DOHH2 (cell line): ENCODE results near the gene MEIS3.
A peak's percentile ranks its signal among the peaks of the same experiment; 100 is the strongest.

Experiments used
- H3F3A ChIP-seq: fragments of 200-600 bp; sonication (generic), shearing (Covaris generic); 2 replicates; pipeline ENCODE4 v1.6.0; 2016; ENCODE audit warnings: antibody characterized with exemption, mild to moderate bottlenecking; ENCODE audit not compliant: control insufficient read depth, insufficient read depth
- H3K27ac ChIP-seq: fragments of 200-600 bp; sonication (generic); 2 replicates; pipeline ENCODE4 v1.5.1; 2014; ENCODE audit warnings: low read depth, mild to moderate bottlenecking, low read length, moderate library complexity
- H3K27me3 ChIP-seq: fragments of 200-600 bp; sonication (generic); 2 replicates; pipeline ENCODE4 v1.6.1; 2014; ENCODE audit warnings: mild to moderate bottlenecking, low read length, mixed read lengths; ENCODE audit not compliant: control insufficient read depth
- H3K36me3 ChIP-seq: fragments of 200-600 bp; sonication (generic); 2 replicates; pipeline ENCODE4 v1.6.1; 2014; ENCODE audit warnings: mild to moderate bottlenecking, low read length, moderate library complexity, mixed read lengths; ENCODE audit not compliant: control insufficient read depth
- H3K4me1 ChIP-seq: fragments of 200-600 bp; sonication (generic); 2 replicates; pipeline ENCODE4 v1.6.1; 2014; ENCODE audit warnings: mild to moderate bottlenecking, low read length, mixed read lengths; ENCODE audit not compliant: control insufficient read depth
- H3K4me2 ChIP-seq: fragments of 200-600 bp; sonication (generic); 2 replicates; pipeline ENCODE4 v1.6.0; 2014; ENCODE audit warnings: mild to moderate bottlenecking, low read length, moderate library complexity
- H3K4me3 ChIP-seq: fragments of 200-600 bp; sonication (generic); 2 replicates; pipeline ENCODE4 v1.5.1; 2014; ENCODE audit warnings: mild to moderate bottlenecking, low read length, mixed read lengths
- H3K79me2 ChIP-seq: fragments of 200-600 bp; sonication (generic); 2 replicates; pipeline ENCODE4 v1.6.1; 2014; ENCODE audit warnings: mild to moderate bottlenecking, low read length, mixed read lengths; ENCODE audit not compliant: control insufficient read depth
- H3K9me2 ChIP-seq: fragments of 200-600 bp; sonication (generic); replicated peaks from 2 replicates; pipeline ENCODE4 v1.6.1; 2014; ENCODE audit warnings: mild to moderate bottlenecking, low read length, mixed read lengths; ENCODE audit not compliant: control insufficient read depth
- H3K9me3 ChIP-seq: fragments of 200-600 bp; sonication (generic); 2 replicates; pipeline ENCODE4 v1.6.1; 2014; ENCODE audit warnings: antibody characterized with exemption, low read length, mixed read lengths; ENCODE audit not compliant: control insufficient read depth, insufficient read depth
- H4K20me1 ChIP-seq: fragments of 200-600 bp; sonication (generic); 2 replicates; pipeline ENCODE4 v1.6.0; 2014; ENCODE audit warnings: low read depth, mild to moderate bottlenecking, antibody characterized with exemption, low read length, moderate library complexity; ENCODE audit not compliant: control insufficient read depth, insufficient read depth
- EZH2phosphoT487 ChIP-seq: fragments of 200-600 bp; sonication (generic); IDR thresholded peaks from 2 replicates; pipeline ENCODE4 v1.6.1; 2017; ENCODE audit warnings: borderline replicate concordance, mild to moderate bottlenecking, antibody characterized with exemption, low read length, moderate library complexity, mixed read lengths
- TF ChIP-seq, protein P1 (sequence below): fragments of 200-600 bp; sonication (generic); IDR thresholded peaks from one replicate; pipeline ENCODE4 v1.5.1; 2014; ENCODE audit warnings: antibody characterized with exemption, mild to moderate bottlenecking, low read depth, low read length; ENCODE audit not compliant: poor library complexity, severe bottlenecking

Gene MEIS3

GRCh38 chr19:47402504-47402903 lies 16.8 kb downstream of the MEIS3 start:
- H3F3A ChIP-seq = no peaks in the 10 kb centered on the region
- H3K79me2 ChIP-seq = no peaks in the 10 kb centered on the region
- H3K36me3 ChIP-seq = peaks cover 2% of the 10 kb centered on the region; the same call in 1 of the 2 replicates
- no peak overlapping the region for H3K4me3 ChIP-seq
- TF ChIP-seq EZH2phosphoT487 = no peak
- TF ChIP-seq, protein P1, sequence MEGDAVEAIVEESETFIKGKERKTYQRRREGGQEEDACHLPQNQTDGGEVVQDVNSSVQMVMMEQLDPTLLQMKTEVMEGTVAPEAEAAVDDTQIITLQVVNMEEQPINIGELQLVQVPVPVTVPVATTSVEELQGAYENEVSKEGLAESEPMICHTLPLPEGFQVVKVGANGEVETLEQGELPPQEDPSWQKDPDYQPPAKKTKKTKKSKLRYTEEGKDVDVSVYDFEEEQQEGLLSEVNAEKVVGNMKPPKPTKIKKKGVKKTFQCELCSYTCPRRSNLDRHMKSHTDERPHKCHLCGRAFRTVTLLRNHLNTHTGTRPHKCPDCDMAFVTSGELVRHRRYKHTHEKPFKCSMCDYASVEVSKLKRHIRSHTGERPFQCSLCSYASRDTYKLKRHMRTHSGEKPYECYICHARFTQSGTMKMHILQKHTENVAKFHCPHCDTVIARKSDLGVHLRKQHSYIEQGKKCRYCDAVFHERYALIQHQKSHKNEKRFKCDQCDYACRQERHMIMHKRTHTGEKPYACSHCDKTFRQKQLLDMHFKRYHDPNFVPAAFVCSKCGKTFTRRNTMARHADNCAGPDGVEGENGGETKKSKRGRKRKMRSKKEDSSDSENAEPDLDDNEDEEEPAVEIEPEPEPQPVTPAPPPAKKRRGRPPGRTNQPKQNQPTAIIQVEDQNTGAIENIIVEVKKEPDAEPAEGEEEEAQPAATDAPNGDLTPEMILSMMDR = no peak
- H4K20me1 ChIP-seq = no peaks in the 10 kb centered on the region
- no peaks in the 10 kb centered on the region for H3K9me2 ChIP-seq
- H3K9me3 ChIP-seq = no peaks in the 10 kb centered on the region
- H3K4me2 ChIP-seq = no peak overlapping the region
- no peaks in the 10 kb centered on the region for H3K4me1 ChIP-seq
- no peak overlapping the region for H3K27ac ChIP-seq
- H3K27me3 ChIP-seq = no peaks in the 10 kb centered on the region

GRCh38 chr19:47398707-47399597 lies 20.4 kb downstream of the MEIS3 start:
- H3K4me2 ChIP-seq = no peak overlapping the region
- H3K27ac ChIP-seq = no peak overlapping the region
- H4K20me1 ChIP-seq = no peaks in the 10 kb centered on the region
- H3K9me2 ChIP-seq = no peaks in the 10 kb centered on the region
- H3K9me3 ChIP-seq = no peaks in the 10 kb centered on the region
- no peak overlapping the region for H3K4me3 ChIP-seq
- peaks cover 3% of the 10 kb centered on the region; the same call in 1 of the 2 replicates for H3K4me1 ChIP-seq
- H3K79me2 ChIP-seq = no peaks in the 10 kb centered on the region
- no peaks in the 10 kb centered on the region for H3K27me3 ChIP-seq
- H3K36me3 ChIP-seq = no peaks in the 10 kb centered on the region
- TF ChIP-seq, protein P1 = no peak
- no peak for TF ChIP-seq EZH2phosphoT487
- H3F3A ChIP-seq = no peaks in the 10 kb centered on the region

GRCh38 chr19:47391510-47392223 lies 27.7 kb downstream of the MEIS3 start:
- peak overlapping the region; percentile 98 for H3K27ac ChIP-seq
- peak overlapping the region; percentile 61 for H3K4me3 ChIP-seq

More at GRCh38 chr19:47391510-47392223, 27.7 kb downstream of the MEIS3 start:
- Histone ChIP-seq H3F3A (peaks cover 23% of the 10 kb centered on the region), H3K4me1 (peaks cover 66% of the 10 kb centered on the region), H3K4me2 (peak overlapping the region; percentile 88), H4K20me1 (no peaks in the 10 kb centered on the region), H3K79me2 (no peaks in the 10 kb centered on the region), H3K9me3 (no peaks in the 10 kb centered on the region), H3K36me3 (no peaks in the 10 kb centered on the region; the same call in 1 of the 2 replicates), H3K27me3 (no peaks in the 10 kb centered on the region), H3K9me2 (no peaks in the 10 kb centered on the region)
- no peak for TF ChIP-seq EZH2phosphoT487
- TF ChIP-seq, protein P1 = peak; percentile 93
